Stimulated activated CD8-positive, alpha-beta memory T cell treated with anti-CD3 and anti-CD28 coated beads, Interleukin-4, amount 100 ng/mL, for 24 hours (primary cell): ENCODE measurements around the gene COQ2.
"Not testable (repeated sequence)": the region's sequence is repeated elsewhere in the genome, so short reads cannot be mapped to it uniquely, and the experiment has no call there.

ENCODE experiments used
- DNase-seq: peaks from one replicate; pipeline ENCODE4 v3.0.0-alpha.2; 2020; ENCODE audit warnings: low read depth

COQ2 gene, protein sequence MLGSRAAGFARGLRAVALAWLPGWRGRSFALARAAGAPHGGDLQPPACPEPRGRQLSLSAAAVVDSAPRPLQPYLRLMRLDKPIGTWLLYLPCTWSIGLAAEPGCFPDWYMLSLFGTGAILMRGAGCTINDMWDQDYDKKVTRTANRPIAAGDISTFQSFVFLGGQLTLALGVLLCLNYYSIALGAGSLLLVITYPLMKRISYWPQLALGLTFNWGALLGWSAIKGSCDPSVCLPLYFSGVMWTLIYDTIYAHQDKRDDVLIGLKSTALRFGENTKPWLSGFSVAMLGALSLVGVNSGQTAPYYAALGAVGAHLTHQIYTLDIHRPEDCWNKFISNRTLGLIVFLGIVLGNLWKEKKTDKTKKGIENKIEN

DNA sequence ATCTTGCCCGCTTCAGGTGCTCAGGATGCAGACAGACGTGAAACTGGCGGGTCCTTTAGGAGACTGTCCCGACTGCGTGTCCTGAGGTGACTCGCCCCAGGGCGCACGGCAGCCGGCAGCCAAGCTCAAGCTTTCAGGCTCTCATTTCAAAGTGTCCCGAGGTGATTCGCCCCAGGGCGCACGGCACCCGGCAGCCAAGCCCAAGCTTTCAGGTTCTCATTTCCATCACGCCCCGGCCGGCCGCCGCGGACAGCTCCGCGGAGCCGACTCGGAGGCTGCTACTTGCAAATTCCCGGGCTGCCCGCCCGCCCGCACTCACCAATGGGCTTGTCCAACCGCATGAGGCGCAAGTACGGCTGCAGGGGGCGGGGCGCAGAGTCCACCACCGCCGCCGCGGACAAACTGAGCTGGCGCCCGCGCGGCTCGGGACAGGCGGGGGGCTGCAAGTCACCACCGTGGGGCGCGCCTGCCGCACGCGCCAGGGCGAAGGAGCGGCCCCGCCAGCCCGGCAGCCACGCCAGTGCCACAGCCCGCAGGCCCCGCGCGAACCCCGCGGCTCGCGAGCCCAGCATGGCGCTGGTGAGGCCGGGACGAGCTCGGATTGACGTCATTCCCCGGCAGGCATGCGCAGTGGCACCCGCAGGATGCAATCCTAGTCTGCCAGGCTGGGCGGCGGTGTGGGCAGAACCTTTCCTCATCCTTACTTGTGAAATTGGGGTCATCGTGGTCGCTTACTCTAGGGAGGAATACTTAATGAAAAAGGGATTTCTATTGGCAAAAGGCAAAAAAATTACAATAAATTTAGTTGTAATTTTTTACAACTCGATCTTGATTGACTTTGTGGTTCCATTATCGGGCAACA, at the start of gene COQ2:
Gene COQ2 (minus strand): TSS at position 606 of the 862 bp plus-strand sequence. CDS start 34 bp downstream, at position 572.
- DNase-seq: peak; percentile 94

DNA sequence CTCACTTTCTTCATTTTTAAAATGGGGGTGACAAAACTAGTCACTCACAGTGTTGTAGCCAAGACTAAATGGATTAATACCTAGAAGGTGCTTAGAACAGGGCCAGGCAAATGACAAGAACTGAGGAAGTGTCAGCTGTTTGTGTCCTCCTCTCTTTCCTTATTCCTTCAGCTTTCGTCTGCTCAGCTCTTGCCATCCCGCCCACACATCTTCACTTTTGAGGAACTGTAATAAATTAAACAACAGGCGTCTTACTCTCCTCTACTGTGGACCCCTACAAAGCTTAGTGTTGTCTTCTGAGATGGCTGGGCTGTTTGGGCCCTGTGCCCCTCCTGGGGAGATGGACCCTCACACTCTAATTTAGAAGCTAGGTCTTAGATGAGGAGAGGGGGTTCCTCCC, 47.4 kb upstream of the COQ2 start:
- no peak for DNase-seq

DNA sequence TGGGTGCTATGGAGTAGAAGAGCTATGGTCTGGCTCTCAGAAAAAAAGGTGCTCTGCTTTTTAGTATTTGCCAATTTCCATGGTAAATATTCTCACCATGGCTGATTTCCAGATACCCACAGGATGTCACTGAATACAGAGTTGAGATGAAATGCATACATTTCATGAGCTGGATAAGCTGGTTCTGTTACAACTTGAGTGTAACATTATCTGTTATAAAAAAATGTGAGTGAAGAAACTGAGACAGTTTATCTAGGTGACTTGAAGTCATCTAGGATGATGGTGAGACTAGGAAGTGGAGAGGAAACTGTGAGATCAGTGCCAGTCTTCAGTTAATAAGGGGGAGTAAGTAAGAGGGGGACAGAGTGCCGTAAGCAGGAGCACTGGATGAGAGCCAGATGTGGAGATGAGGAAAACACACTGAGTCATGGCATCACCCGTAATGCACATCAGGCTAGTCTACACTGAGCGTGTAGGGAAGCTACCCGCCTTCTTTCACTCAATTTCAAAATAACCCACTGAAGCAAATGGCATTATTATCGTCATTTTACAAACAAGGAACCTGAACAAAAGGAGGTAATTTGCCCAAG, 45.0 kb upstream of the COQ2 start:
- DNase-seq: no peak

DNA sequence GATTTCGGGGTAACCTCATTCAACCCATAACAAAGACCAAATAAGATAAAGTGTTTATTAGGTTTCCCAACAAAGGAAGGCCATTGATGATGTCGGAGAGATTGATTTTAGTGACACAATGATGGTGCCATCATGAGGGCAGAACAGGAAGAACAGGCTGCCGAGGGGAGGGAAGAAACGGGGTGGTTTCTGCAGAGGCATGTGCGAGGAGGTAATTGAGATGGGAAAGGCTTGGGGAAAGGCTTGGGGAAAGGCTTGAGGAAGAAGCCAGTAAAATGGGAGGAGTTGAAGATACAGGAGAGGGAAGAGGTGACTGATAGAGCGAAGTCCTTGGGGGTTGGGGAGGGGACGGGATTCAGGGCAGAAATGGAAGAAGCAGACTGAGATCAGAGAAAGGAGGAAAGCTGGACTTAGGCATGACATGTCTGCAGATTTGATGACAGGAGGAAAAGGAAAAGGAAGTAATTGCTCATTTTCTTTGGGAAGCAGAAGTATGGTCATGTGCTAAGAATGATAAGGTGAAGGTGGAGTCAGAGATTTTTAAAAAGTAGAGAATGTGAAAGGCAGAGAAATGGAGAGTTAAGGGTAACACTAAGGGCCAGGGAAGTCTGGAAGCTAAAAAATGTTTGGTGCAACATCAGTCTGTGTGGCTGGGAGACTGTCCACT, 44.1 kb upstream of the COQ2 start:
- no peak for DNase-seq

DNA sequence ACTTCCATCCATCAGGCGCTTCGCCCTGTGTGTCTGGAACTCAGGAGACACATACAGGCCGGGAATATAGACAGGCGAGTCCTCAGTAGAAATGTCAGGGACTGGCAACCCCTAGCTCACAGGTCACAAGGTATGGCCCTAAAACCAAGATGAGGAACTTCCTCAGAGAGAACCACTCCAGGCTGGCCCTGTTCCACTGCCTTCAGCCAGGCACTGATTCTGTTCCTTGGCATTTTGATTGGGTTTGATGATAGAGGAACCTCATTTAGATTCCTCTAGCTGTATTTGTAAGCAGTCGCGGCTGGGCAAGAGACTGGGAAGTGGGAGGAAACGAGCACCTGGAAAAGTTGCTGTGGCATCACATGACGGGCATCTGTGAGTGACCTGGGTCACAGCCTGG, 41.9 kb upstream of the COQ2 start:
- DNase-seq: no peak

DNA sequence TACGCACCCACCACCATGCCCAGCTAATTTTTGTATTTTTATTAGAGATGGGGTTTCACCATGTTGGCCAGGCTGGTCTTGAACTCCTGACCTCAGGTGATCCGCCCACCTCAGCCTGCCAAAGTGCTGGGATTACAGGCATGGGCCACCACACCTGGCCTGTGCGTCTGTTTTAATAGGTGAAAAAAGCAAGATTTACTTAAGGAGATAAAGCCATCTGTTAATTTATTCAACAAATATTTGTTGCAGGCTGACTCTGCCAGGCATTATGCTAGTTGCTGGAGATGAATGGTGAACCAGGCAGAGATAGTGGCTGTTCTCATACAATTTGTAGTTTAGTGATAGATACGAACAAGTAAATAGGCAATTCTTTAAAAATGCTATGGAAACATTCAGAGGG, 40.7 kb upstream of the COQ2 start:
- DNase-seq: not testable (repeated sequence)

DNA sequence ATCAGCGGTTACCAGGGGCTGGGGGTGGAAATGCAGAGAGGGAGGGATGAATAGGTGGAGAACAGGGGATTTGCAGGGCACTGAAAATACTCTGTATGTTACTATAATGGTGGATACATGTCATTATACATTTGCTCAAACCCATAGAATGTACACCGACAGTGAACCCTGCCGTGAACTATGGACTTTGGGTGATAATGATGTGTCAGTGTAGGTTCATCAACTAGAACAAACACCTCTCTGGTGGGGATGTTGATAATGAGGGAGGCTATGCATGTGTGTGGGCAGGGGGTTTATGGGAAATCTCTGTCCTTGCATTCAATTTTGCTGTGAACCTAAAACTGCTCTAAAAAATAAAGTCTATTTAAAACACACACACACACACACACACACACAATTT, 38.5 kb upstream of the COQ2 start:
- DNase-seq: no peak

DNA sequence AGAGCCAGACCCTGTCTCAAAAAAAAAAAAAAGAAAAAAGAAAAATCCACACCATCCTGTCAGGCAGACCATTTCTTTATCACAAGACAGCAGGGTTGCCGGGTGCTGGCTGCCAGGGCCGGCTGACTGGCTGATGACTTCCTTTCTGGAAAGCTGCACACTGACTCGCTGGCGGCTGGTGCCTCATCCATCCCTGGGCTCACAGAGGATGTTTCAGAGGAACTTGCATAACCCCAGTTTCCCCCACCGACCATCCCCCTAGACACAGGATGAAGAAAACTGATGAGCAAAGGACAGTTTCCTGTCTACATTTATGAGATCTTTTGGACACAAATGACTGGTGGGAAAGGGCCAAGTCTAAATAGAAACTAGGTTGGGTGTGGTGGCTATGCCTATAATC, 36.0 kb upstream of the COQ2 start:
- DNase-seq: no peak

DNA sequence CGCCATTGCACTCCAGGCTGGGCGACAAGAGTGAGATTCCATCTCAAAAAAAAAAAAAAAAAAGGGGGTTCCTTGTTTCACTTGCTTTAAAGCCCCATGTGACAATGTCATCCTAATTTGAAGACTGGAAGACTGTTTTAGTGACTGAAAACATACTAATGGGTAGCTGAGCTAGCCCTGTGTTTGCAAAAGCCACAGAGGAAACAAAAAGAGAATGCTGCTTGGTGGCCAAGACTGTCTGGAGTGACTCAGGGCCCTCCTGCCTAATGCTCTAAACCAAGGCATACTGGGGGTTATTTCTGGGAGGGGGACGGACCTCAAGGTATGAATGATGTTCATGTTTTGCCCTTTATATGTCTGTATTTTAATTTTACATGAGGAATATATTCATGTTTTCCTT, 34.1 kb upstream of the COQ2 start:
- no peak for DNase-seq

DNA sequence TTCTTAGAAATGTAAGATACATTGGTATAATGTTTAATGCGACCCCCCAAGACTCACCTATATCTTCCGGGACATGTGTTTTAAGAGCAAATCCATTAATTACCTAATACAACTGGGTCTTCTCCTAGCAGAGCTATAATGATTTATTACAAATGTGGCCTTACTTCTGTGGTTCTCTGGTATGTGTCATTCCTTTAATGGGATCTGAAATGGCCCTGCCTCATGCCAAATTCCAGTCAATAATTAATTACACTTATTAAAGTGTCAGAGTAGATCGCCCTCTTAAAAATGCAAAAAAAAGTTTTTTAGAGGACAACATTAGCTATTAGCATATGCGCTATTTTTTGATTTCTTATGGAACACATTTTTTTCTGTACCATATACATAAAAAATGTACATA, 33.1 kb upstream of the COQ2 start:
- DNase-seq: no peak

DNA sequence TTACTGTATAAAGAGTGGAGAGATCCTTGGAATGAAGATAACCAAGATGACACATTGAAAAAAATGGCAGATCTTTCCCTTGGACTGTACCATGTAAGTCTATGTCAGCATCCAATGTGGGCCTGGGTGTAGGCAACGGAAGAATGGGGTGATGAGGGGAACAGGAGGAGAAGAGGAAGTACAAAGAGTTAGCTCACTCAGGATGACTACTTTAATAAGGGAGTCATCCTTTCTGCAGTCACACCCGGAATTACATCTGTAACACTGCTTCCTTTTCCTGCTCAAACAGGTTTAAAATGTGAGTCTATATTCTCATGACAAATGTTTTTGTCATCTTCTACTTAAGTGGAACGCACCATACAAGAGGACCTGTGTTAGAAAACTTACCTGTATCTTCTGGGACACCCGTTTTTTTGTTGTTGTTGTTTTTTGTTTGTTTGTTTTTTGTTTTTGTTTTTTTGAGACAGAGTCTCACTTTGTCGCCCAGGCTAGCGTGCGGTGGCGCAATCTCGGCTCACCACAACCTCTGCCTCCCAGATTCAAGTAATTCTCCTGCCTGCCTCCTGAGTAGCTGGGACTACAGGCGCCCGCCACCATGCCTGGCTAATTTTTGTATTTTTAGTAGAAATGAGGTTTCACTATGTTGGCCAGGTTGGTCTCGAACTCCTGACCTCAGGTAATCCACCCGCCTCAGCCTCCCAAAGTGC, 32.0 kb upstream of the COQ2 start:
- DNase-seq: no peak

DNA sequence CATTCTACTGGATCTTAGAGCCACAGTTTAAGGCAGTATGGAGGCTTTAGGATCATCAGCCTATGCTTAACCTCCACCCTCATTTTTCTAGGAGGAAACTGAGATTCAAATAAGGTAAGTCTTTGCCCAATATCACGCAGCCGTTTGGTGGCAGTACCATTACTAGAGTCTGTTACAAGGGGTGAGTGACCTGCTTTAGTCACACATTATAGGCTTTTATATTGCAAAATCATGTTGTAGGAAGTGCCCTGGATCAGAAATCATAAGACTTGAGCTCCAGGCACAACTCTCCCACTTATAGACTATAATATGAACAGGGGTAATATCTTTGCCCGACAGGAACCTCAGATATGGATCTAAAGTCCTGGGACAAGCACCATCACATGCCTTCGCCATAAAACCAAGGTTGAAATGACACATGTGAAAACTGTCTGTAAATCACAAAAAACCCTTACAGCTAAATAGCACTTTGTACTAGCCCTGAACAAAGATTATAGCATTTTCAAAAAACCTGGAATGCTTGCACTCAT, 30.8 kb upstream of the COQ2 start:
- DNase-seq: no peak

DNA sequence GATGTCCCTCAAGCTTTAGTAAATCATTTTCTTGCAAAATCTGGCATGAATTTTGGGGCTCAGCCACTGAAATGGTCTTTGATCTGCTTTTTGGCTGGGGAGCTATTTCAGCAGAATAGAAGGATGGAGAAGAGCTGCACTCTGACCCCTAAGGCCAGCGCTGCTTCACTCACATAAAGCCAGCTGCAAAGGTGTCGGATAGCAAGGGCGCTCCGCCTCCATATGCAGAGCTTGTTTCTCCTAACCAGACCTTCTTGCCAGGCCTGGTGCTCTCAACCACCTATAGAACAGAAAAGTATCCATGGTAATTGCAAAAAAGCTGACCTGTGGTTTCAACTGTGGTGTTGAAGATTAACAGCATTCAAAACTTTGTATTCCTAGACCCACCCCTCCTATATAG, 24.1 kb upstream of the COQ2 start:
- no peak for DNase-seq

DNA sequence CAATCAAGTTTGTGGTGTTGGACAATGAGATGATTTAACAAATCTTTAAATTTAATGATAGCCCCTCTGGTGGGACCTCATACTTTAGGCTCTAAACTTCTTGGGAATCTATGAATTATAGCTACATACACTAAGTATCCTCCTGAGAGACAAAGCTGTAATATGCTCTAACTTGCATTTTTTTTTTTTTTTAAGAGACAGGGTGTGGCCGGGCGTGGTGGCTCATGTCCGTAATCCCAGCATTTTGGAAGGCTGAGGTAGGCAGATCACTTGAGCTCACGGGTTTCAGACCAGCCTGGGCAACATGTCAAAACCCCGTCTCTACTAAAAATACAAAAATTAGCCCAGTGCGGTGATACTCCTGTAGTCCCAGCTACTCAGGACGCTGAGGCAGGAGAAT, 23.3 kb upstream of the COQ2 start:
- no peak for DNase-seq

DNA sequence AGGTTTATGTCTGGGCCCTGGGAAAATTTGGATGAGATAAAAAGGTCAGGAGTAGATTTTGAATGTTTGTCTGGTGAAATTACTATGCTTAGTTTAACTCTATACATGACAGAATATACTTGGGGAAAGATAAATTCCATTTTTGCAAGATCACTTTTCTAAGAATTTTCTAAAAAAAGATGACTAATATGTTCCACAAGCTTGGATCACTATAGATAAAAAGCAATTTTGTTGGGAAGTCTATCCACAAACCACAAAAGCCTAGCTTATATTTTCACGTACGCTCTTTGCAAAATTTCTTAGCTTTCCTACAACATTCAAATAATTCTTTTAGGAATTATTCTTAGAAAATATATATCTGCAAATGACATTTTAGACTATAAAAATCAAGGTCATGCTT, 20.6 kb upstream of the COQ2 start:
- no peak for DNase-seq

DNA sequence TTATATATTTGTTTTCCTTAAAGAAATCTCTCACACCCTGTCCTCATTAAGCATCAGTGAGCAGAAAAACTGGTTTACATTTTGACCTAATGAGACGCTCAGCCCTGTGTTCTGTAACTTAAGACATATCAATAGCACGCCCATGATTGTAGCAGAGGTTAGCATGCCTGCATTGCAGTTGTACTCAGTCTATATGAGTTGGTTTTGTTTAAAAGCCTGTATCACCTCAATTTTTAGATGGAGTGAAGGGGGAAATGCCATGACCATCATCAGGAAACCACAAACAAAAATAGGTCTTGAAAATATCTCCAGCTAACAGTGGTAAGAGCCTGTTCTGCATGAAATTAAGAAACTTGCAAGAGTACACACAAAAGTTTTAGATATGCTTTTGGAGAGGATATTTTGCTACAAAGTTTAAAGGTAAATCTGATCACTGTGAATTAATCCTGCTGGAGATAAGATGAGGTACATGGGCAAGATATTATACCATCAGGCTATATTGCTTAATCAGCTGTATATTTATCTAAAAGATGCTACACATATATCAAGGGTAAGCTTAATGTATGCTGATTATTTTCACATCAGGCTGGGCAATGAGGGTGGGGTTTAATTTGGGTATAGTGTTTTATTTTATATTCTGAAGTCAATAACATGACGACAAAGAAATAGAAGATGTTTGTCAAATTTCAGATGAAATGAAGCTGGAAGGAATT, 13.1 kb upstream of the COQ2 start:
- no peak for DNase-seq

DNA sequence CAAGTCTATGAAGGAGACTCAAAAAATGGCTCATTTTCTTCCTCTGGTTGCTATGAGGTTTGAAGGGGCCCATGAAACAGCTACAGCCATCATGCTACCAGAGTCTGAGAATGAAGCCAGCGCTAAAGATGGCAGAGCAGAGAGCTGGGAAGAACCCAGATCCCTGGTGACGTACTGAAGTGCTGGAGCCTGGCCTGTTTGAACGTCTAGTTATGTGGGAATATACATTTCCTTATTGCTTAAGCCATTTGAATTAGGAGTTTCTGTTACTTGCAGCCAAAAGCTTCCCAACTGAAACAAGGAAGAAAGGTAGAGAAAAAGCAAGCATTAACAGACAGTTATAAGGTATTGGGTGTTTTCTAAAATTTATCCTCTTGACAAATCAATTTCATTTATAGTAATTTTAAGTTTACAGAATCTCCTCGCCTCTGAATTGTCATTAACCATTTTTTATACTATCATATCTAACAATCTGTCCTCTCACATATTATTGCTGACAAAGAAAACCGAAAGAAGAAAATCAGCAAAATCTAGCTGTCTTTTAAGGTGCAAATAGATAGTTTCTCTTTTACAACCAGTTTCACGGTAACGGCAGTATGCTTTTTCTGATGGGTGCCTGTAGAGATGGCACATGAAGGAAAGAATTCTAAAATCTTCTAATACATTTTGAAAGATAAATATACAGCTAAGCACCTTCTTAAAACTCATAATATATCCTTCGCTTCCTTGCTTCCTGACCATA, 8.9 kb upstream of the COQ2 start:
- no peak for DNase-seq

DNA sequence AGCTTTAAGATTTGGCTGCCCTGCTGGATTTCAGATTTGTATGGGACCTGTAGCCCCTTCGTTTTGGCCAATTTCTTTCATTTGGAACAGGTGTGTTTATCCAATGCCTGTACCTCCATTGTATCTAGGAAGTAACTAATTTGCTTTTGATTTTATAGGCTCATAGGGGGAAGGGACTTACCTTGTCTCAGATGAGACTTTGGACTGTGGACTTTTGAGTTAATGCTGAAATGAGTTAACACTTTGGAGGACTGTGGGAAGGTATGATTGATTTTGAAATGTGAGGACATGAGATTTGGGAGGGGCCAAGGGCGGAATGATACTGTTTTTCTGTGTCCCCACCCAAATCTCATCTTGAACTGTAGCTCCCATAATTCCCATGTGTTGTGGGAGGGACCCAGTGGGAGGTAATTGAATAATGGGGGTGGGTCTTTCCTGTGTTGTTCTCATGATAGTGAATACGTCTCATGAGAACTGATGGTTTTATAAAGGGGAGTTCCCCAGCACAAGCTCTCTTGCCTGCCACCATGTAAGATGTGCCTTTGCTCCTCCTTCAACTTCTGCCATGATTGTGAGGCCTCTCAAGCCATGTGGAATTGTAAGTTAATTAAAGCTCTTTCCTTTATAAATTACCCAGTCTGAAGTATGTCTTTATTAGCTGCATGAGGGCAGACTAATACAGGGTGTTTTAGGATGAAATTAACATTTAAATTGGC, 5.6 kb upstream of the COQ2 start:
- DNase-seq: not testable (repeated sequence)

DNA sequence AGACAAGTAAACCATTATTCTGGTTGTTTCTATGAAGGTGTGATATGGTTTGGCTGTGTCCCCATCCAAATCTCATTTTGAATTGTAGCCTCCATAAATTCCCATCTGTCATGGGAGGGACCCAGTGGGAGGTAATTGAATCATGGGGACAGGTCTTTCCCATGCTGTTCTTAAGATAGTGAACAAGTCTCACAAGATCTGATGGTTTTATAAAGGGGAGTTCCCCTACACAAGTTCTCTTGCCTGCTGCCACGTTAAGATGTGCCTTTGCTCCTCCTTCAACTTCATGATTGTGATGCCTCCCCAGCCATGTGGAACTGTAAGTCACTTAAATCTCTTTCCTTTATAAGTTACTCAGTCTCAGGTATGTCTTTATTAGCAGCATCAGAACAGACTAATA, 3.8 kb upstream of the COQ2 start:
- not testable (repeated sequence) for DNase-seq

DNA sequence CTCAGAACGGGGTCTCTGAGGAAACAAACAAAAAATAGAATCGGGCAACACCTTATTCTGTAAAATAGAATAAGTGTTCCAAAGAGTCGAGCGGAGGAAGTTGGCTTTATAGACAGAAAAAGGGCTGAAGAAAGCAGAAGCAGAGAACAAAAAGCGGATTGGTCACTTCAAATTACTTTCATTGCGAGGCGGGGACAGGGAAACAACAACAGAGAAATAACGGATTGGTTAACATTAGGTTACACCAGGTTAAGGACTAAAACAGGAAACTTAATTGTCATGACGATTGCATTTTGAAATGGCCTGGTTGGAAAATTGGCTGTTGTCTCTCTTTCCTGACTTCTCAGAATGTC, 433 bp upstream of the COQ2 start:
- no peak for DNase-seq
